HCT116 (cell line): Measurements from ENCODE around the gene QPCTL. TPM values are rescaled to one million over a fixed set of nuclear protein-coding genes. Genes with fewer than 3 reads are reported as not detected.

ENCODE experiments used
- ATAC-seq: fragments of 200-7000 bp; cut with Tn5 transposase; 2 replicates; pipeline ENCODE4 v1.9.1; 2020; ENCODE audit warnings: mild to moderate bottlenecking, moderate library complexity
- BruUV-seq: library from RNA; stranded (reverse); fragments of 400-500 nt; replicated peaks from 2 replicates; lab custom pipeline; 2021; lab: Mats Ljungman, UMichigan
- CTCF ChIA-PET: fragments of 300-600 bp; sonication (Branson Sonifier 250); formaldehyde crosslinking; loops from one replicate; lab custom pipeline; 2021; ENCODE audit warnings: antibody characterized with exemption; lab: Charles Lee
- POLR2A ChIA-PET: fragments of 300-600, 350-600 bp; sonication (Branson Sonifier 250); formaldehyde crosslinking; loops from one replicate; lab custom pipeline; 2021; ENCODE audit warnings: antibody characterized with exemption; lab: Charles Lee
- RAD21 ChIA-PET, 2 experiments: fragments of 300-600 bp; sonication (Branson Sonifier 250); formaldehyde crosslinking; loops; one replicate each; lab custom pipeline; 2023; ENCODE audit warnings: low total read pairs in 2 of 2; ENCODE audit not compliant: uncharacterized antibody in 2 of 2, unreplicated experiment in 2 of 2, low non-redundant PET in 1 of 2; lab: Charles Lee
- DNase-seq: peaks from one replicate; pipeline ENCODE4 v3.0.0-alpha.2; 2010; ENCODE audit warnings: low read depth, low spot score
- H2AFZ ChIP-seq: fragments of 200-600 bp; shearing (Covaris generic), sonication (generic); 2 replicates; pipeline ENCODE4 v1.6.1; 2017; ENCODE audit warnings: low read depth, mixed run types, mixed read lengths, antibody characterized with exemption, low read length; ENCODE audit not compliant: poor library complexity, severe bottlenecking
- H3K27ac ChIP-seq: 2 replicates; pipeline ENCODE4 v1.5.1; 2012; ENCODE audit warnings: low read depth, low read length
- H3K27me3 ChIP-seq: fragments of 200-600 bp; sonication (generic); 2 replicates; pipeline ENCODE4 v1.6.1; 2016; ENCODE audit warnings: mixed run types, low read length, mixed read lengths; ENCODE audit not compliant: insufficient read depth
- H3K36me3 ChIP-seq, 2 experiments: fragments of 200-500 bp in 1 of 2; fragments of 200-600 bp in 1 of 2; sonication (Bioruptor generic) in 1 of 2; sonication (generic) in 1 of 2; 2 replicates each; pipeline versions ENCODE4 v1.5.1 to v1.6.1; 2014 to 2016; ENCODE audit warnings: low read length in 2 of 2, inconsistent platforms in 1 of 2, mixed read lengths in 1 of 2, mixed run types in 1 of 2; ENCODE audit not compliant: insufficient read depth in 2 of 2, control insufficient read depth in 1 of 2
- H3K4me1 ChIP-seq, 2 experiments: fragments of 200-600 bp in 1 of 2; sonication (generic) in 1 of 2; 2 replicates each; pipeline versions ENCODE4 v1.5.1 to v1.6.1; 2012 to 2017; ENCODE audit warnings: low read length in 2 of 2, inconsistent platforms in 1 of 2, mild to moderate bottlenecking in 1 of 2, mixed read lengths in 1 of 2, mixed run types in 1 of 2, moderate library complexity in 1 of 2; ENCODE audit not compliant: insufficient read depth in 2 of 2, control insufficient read depth in 1 of 2
- H3K4me2 ChIP-seq: fragments of 200-600 bp; sonication (generic); 2 replicates; pipeline ENCODE4 v1.6.1; 2017; ENCODE audit warnings: mixed run types, low read length, mixed read lengths
- H3K4me3 ChIP-seq, 2 experiments: fragments of 200-600 bp in 1 of 2; sonication (generic) in 1 of 2; replicated peaks in 1 of 2; 2 replicates each; pipeline ENCODE4 v1.5.1; 2011 to 2016; ENCODE audit warnings: low read length in 2 of 2, control low read depth in 1 of 2, low read depth in 1 of 2, mild to moderate bottlenecking in 1 of 2, mixed read lengths in 1 of 2, mixed run types in 1 of 2
- H3K79me2 ChIP-seq: fragments of 200-600 bp; sonication (generic); 2 replicates; pipeline ENCODE4 v1.6.1; 2017; ENCODE audit warnings: mild to moderate bottlenecking, mixed run types, low read length, moderate library complexity, mixed read lengths; ENCODE audit not compliant: insufficient read depth
- H3K9ac ChIP-seq: fragments of 200-600 bp; sonication (generic); 2 replicates; pipeline ENCODE4 v1.6.1; 2016; ENCODE audit warnings: low read length, mixed read lengths
- H3K9me2 ChIP-seq: fragments of 200-600 bp; sonication (generic), shearing (Covaris generic); 2 replicates; pipeline ENCODE4 v1.6.1; 2017; ENCODE audit warnings: mixed run types, mild to moderate bottlenecking, moderate library complexity; ENCODE audit not compliant: insufficient read depth
- H3K9me3 ChIP-seq, 2 experiments: fragments of 200-500 bp in 1 of 2; fragments of 200-600 bp in 1 of 2; sonication (Bioruptor generic) in 1 of 2; sonication (generic) in 1 of 2; 2 replicates each; pipeline ENCODE4 v1.6.1; 2014 to 2017; ENCODE audit warnings: low read length in 2 of 2, mixed read lengths in 2 of 2, inconsistent platforms in 1 of 2, low read depth in 1 of 2, mild to moderate bottlenecking in 1 of 2, mixed run types in 1 of 2, moderate library complexity in 1 of 2; ENCODE audit not compliant: control insufficient read depth in 1 of 2, insufficient read depth in 1 of 2
- H4K20me1 ChIP-seq: fragments of 200-600 bp; sonication (generic), shearing (Covaris generic); 2 replicates; pipeline ENCODE4 v1.6.1; 2017; ENCODE audit warnings: mixed run types, mild to moderate bottlenecking, moderate library complexity; ENCODE audit not compliant: insufficient read depth
- ATF3 ChIP-seq: IDR thresholded peaks from 2 replicates; pipeline ENCODE4 v1.6.1; 2012
- CEBPB ChIP-seq: IDR thresholded peaks from 2 replicates; pipeline ENCODE4 v1.6.1; 2012; ENCODE audit warnings: low read depth
- ELF1 ChIP-seq: IDR thresholded peaks from 2 replicates; pipeline ENCODE4 v1.6.1; 2012; ENCODE audit warnings: low read depth, borderline replicate concordance
- EZH2 ChIP-seq: fragments of 200-600 bp; sonication (generic); IDR thresholded peaks from 2 replicates; pipeline ENCODE4 v1.6.1; 2017; ENCODE audit warnings: antibody characterized with exemption, mixed run types
- EZH2phosphoT487 ChIP-seq: fragments of 200-600 bp; IDR thresholded peaks from 2 replicates; pipeline ENCODE4 v1.6.1; 2018; ENCODE audit warnings: antibody characterized with exemption, borderline replicate concordance
- REST ChIP-seq: IDR thresholded peaks from 2 replicates; pipeline ENCODE4 v1.6.1; 2012; ENCODE audit warnings: low read depth
- SIN3A ChIP-seq: IDR thresholded peaks from 2 replicates; pipeline ENCODE4 v1.6.1; 2012; ENCODE audit warnings: low read depth
- SP1 ChIP-seq: IDR thresholded peaks from 2 replicates; pipeline ENCODE4 v1.6.1; 2012; ENCODE audit warnings: low read depth
- SRF ChIP-seq: IDR thresholded peaks from 2 replicates; pipeline ENCODE4 v1.6.1; 2012; ENCODE audit warnings: low read depth
- intact Hi-C: fragments of 100-400 bp; cut with micrococcal nuclease; formaldehyde crosslinking; loops from 2 replicates; pipeline ENCODE4 v1.10.0; 2022
- total RNA-seq: library from RNA; stranded (reverse); gene quantifications from one replicate; pipeline ENCODE4 v1.2.1, GENCODE V29; 2021; ENCODE audit not compliant: unreplicated experiment

Gene QPCTL
- total RNA-seq, 1 experiment from 2014 or later, result 19.5 TPM

GRCh38 chr19:45752639-45753038 is 60.2 kb downstream of the QPCTL start:
- Histone ChIP-seq H3K9me3 (no peaks in the 10 kb centered on the region), H3K9me2 (no peaks in the 10 kb centered on the region), H3K4me1 (no peaks in the 10 kb centered on the region), H4K20me1 (no peaks in the 10 kb centered on the region), H2AFZ (no peak overlapping the region), H3K9ac (no peak overlapping the region), H3K4me3 (no peak overlapping the region), H3K27me3 (no peaks in the 10 kb centered on the region), H3K79me2 (no peaks in the 10 kb centered on the region), H3K4me2 (no peak overlapping the region), H3K36me3 (no peaks in the 10 kb centered on the region), H3K27ac (no peak overlapping the region)
- no peak for TF ChIP-seq SP1
- TF ChIP-seq ATF3, result no peak
- TF ChIP-seq SRF, result no peak
- TF ChIP-seq CEBPB, result no peak
- TF ChIP-seq SIN3A, result no peak
- TF ChIP-seq EZH2phosphoT487, result no peak
- no peak for TF ChIP-seq EZH2
- no peak for TF ChIP-seq ELF1
- TF ChIP-seq REST, result no peak
- DNase-seq (no peak), ATAC-seq (no peak)
- intact Hi-C loops, result no loop called here
- CTCF ChIA-PET, result no interaction called here
- RAD21 ChIA-PET, result interaction anchor here in 1 of 2 experiments (0.7 kb wide), 1 partner anchor 14 kb away, joined by 3 read pairs; no protein-coding TSS in a partner anchor
- POLR2A ChIA-PET, result no interaction called here
- BruUV-seq, result no TSS peak
